T-helper 22 cell (primary cell): ENCODE data around the gene LMLN.
"Not testable (repeated sequence)": the region's sequence is repeated elsewhere in the genome, so short reads cannot be mapped to it uniquely, and the experiment has no call there.

Source experiments
- DNase-seq: peaks from one replicate; pipeline ENCODE4 v3.0.0-alpha.2; 2020; ENCODE audit warnings: low read depth

Gene LMLN

GRCh38 chr3:197956626-197956988 lies 3.4 kb upstream of the LMLN start:
- no peak for DNase-seq

DNA sequence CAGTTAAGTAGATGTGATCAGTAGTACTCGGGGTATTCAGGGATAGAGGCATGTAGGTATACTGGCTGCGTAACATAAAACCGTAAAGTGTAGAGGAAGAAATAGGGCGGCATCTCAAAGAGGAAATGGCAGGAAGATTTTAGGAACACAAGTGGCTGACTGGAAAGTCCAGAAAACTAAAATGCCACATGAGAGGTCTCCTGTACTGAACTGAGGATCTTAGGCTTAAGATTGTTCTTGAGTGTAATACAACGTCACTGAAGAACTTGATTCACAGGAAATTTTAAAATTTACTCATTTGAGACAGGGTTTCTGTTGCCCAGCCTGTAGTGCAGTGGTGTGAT lies 2.3 kb upstream of the LMLN start:
- DNase-seq, result no peak

- no peak for DNase-seq
Observed at GRCh38 chr3:197958346-197958745, 1.7 kb upstream of the LMLN start.

- DNase-seq, result not testable (repeated sequence)
Observed at GRCh38 chr3:197958848-197959247, 1.2 kb upstream of the LMLN start.

DNA sequence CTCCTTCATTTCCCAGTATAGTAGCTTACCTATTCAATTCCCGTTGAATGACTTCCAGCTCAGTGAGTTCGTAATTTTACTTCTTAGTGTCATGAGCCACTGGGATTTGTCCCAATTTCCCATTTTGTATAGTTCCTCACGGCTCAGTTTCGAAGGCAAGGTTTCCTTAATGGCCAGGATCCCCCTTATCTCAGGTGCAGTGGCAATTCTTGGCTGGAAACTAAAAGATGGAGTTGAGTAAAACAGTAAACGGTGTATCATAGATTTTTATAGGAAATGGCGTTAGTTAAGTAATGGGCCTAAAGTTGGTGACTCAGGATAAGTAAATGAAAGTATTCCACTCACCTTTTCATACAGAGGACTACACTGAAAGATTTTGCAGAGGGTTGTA lies 522 bp upstream of the LMLN start:
- no peak for DNase-seq

- no peak for DNase-seq
Observed at GRCh38 chr3:197960694-197961581, 921 bp downstream of the LMLN start.

- no peak for DNase-seq
Observed at GRCh38 chr3:197961582-197961945, 1.5 kb downstream of the LMLN start.

DNA sequence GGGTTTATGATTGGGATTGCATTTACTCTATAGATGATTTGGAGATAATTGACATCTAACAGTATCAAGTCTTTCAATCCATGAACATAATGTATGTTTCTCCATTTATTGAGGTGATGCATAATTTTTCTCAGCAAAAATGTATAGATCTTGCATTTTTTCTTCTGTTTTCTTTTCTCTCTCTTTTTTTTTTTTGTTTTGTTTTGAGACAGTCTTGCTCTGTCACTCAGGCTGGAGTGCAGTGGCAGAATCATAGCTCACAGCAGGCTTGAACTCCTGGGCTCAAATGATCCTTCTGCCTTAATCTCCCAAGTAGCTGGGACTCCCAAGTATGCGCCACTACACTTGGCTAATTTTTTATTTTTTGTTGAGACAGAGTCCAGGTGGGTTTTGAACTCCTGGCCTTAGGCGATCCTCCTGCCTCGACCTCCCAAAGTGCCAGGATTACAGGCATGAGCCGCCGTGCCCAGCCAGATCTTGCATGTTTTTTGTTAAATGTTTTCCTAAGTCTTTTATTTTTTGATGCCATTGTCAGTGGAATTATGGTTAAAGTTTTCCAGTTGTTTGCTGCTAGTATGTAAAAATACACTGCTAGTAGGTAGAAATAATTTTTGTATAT lies 3.1 kb downstream of the LMLN start:
- DNase-seq, result no peak

- DNase-seq, result not testable (repeated sequence)
Observed at GRCh38 chr3:197967337-197967989, 7.4 kb downstream of the LMLN start.

DNA sequence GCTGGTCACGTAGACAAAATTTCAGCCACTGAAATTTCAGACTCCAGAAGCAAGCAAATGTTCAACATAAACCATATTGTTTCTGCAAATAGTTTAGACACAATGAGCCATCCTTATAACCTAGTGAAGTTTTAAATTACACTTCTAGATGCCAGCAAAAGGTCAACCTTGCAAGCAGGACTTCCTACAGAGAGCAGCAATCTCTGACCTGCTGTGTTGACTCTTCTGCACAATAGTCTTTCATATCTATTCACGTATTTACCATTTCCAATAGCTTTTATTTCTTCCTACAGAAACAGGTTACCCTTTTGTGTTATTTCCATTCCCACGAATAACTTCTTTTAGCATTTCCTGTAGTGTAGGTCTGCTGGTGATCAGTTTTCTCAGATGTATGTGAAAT lies 10.6 kb downstream of the LMLN start:
- DNase-seq, result no peak

DNA sequence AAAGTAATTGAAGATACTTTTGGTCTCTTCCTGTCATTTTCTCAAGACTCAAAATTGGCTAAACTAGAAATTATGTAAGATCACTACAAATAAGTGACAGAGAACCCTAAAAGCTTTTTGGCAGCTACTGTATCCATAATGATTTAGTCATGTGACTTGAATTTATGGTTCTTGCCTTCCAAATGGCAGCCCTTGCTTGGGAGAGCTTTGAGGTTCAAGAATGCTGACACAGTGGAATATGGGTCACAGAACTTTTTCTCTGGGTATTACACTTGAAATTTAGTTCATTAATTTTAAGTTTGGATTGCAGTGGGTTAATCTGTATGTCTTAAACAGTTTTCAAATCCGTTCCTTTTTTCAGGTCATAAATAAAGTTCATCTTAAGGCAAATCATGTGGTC lies 14.0 kb downstream of the LMLN start:
- DNase-seq, result no peak

DNA sequence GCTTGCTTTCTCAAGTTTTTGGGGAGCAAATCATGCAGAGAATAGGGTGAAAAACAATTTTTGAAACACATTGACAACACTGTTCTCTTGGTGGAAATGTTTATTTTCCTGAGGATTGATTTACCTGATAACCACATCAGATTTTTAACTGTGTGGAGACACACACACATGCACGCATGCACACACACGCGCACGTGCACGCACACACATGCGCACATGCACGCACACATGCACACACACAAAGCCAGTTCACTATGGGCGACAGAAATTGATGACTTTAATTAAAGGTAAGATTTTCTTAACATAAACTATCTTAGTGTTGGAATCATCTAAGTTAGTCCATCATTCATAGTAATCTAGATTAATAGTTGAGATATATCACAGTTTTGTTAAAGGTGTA lies 15.3 kb downstream of the LMLN start:
- DNase-seq, result no peak

DNA sequence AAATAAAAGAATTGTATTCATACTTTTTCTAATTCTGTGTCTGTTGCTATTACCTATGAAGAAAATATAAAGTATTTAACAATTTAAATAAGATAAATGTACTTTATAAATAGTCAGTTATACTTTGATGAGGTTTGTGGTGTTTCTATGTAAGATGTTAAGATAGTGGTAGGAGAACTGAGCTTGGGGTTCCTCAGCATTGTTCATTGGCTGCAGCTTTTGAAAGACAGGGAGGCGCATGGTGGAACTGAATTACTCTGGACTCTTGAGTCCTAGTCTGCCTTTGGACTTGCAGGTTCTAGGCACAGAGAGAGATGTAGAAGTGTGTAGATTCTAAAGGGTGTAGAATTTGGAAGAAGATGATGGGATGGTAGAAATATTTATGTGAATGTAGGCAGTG lies 23.1 kb downstream of the LMLN start:
- DNase-seq, result no peak

DNA sequence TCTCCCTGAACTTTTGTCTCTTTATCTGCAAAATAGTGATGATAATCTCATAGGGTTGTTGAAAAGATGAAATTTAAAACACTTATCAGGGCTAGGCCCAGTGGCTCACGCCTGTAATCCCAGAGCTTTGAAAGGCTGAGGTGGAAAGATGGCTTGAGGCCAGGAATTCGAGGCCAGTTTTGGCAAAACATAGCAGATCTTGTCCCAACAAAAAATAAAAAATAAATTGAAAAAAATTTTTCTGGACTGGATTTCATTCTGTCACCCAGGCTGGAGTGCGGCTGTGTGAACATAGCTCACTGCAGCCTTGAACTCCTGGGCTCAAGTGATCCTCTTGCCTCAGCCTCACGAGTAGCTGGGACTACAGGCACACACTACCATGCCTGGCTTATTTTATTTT lies 29.6 kb downstream of the LMLN start:
- no peak for DNase-seq

- no peak for DNase-seq
Observed at GRCh38 chr3:197994736-197995135, 34.7 kb downstream of the LMLN start.

DNA sequence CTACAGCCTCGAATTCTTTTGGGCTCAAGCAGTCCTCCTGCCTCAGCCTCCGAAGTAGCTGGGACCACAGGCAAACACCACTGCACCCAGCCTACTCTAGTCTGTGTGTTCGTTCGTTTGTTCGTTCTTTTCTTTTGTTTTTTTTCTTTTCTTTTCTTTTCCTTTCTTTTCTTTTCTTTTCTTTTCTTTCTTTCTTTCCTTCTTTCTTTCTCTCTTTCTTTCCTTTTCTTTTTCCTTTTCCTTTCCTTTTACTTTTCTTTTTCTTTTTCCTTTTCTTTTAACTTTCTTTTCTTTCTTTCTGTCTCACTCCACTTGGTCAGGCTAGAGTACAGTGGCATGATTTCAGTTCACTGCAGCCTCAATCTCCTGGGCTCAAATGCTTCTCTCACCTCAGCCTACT lies 36.8 kb downstream of the LMLN start:
- no peak for DNase-seq

DNA sequence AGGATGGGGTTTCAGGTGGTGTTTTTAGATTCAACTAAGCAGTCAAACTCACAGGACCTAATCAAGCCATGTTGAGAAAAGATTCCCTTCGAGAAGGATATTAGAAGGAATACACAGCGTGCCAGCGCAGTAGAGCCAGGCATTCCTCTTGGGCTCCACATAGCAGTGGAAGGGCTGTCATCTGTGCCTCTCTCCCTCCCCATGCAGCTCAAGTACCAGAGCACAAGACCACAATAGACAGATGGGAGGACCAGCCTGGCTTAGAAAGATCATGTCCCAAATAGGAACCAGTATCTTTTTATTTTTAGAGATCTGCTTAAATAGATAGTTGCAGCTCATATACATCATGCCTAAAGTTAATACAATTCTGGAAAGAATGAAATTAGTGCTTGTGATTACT lies 37.9 kb downstream of the LMLN start:
- no peak for DNase-seq

DNA sequence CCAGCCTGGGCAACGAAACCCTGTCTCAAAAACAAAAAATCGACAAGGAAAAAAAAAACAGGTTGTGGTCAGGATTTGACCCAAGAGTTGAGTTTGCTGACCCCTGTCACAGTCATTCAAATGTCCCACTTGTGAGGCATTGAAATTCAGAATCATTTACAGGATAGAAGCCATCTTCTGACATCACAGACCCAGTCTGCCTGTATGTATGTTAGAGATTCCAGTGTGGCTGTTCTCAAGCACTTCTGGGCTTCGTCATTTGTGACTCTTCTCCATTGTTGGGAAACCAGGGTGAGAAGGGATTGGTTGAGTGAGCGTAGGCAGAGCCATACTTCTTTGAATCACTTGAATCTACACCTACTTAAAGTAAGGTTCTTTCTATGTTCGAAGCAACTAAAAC lies 57.1 kb downstream of the LMLN start:
- DNase-seq, result no peak

- no peak for DNase-seq
Observed at GRCh38 chr3:198018416-198018815, 58.4 kb downstream of the LMLN start.

DNA sequence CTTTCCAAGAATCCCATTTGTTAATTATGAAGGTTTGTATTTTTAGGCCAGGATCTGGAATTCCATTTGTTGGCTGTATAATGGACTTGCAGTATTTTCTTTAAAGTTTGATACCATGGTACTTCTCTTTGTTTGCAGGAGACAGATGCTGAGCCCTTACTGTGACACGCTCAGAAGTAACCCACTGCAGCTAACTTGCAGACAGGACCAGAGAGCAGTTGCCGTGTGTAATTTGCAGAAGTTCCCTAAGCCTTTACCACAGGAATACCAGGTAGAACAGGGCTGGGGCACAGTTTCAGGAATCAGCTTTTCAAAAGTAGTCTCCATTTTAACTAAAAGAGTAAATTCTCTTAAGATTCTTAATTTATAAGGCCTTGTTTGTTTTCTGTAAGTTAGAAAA lies 59.1 kb downstream of the LMLN start:
- DNase-seq, result no peak

DNA sequence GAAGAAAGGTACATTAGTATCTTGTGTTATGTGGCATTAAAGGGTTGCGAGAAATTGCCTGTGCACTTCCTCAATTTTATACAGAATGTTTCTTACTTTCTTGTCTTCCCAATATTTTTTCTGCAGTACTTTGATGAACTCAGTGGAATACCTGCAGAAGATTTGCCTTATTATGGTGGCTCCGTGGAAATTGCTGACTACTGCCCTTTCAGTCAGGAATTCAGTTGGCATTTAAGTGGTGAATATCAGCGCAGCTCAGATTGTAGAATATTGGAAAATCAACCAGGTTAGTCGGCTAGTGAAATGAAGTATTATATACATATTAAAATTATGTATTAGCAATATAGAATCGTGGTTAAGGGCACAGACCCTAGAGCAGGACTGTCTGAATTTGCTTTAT lies 61.3 kb downstream of the LMLN start:
- DNase-seq, result no peak

DNA sequence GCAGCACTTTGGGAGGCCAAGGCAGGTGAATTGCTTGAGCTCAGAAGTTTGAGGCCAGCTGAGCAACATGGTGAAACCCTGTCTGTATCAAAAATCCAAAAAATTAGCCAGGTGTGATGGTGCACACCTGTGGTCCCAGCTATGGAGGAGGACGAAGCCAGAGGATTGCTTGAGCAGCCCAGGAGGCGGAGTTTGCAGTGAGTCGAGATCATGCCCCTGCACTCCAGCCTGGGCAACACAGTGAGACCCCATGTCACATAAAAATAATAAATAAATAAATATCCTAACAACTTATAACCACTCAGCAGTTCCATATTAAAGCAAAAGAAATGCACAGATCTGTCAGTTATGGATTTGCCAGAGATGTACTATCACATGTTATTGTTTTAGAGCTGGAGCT lies 62.6 kb downstream of the LMLN start:
- DNase-seq, result no peak

- no peak for DNase-seq
Observed at GRCh38 chr3:198025644-198026043, 65.6 kb downstream of the LMLN start.

DNA sequence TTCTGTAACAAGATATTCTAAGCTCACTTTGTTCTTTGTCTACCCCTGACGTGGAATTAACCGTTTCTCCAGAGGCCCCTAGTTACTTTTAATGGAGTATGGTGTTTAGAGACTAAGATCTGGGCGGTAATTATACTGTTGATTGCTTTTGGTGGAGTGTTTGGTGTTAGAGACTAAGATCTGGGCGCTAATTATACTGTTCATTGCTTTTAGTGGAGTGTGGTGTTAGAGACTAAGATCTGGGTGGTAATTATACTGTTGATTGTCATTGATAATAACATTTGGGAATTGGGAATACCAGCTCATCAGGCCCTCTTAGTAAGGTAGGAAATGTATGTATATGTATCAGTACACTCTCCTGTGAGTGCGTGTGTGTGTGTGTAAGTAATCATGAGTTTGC lies 66.6 kb downstream of the LMLN start:
- no peak for DNase-seq
